A673 (cell line): ENCODE data around the gene SELENOW.

Source experiments
- EZH2 ChIP-seq: fragments of 200-600 bp; sonication (generic); IDR thresholded peaks from 2 replicates; pipeline ENCODE4 v1.6.1; 2017; ENCODE audit warnings: borderline replicate concordance, low read depth, mild to moderate bottlenecking, mixed read lengths, antibody characterized with exemption, low read length; ENCODE audit not compliant: poor library complexity, severe bottlenecking
- TF ChIP-seq, protein P1 (sequence below): fragments of 300-800, 200-600 bp; sonication (generic); conservative IDR thresholded peaks from 2 replicates; pipeline ENCODE4 v1.5.1; 2017; ENCODE audit warnings: low read depth, mild to moderate bottlenecking, antibody characterized with exemption, low read length, moderate library complexity, mixed read lengths

DNA sequence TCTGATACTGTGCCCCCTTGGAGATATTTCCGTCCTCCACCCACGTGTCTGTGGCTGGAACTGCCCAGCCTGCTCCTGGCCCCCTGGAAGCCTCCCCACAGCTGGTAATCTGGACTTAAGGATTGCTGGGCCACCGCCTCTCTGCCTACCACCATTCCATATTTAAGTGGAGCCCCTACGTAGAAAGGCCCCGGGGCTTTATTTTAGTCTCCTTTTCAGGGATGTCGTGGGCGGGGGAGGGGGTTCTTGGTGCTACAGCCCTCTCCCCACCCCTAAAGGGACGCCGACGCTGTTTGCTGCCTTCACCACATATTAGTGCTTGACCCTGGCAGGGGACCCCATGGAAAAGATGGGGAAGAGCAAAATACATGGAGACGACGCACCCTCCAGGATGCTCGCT is 35.9 kb upstream of the SELENOW start:
- TF ChIP-seq, protein P1, sequence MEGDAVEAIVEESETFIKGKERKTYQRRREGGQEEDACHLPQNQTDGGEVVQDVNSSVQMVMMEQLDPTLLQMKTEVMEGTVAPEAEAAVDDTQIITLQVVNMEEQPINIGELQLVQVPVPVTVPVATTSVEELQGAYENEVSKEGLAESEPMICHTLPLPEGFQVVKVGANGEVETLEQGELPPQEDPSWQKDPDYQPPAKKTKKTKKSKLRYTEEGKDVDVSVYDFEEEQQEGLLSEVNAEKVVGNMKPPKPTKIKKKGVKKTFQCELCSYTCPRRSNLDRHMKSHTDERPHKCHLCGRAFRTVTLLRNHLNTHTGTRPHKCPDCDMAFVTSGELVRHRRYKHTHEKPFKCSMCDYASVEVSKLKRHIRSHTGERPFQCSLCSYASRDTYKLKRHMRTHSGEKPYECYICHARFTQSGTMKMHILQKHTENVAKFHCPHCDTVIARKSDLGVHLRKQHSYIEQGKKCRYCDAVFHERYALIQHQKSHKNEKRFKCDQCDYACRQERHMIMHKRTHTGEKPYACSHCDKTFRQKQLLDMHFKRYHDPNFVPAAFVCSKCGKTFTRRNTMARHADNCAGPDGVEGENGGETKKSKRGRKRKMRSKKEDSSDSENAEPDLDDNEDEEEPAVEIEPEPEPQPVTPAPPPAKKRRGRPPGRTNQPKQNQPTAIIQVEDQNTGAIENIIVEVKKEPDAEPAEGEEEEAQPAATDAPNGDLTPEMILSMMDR: no peak
- TF ChIP-seq EZH2: no peak
